Cardiac muscle cell (in vitro differentiated cells and primary cell): Measurements from ENCODE around the gene MATN3. TPM values are rescaled to one million over a fixed set of nuclear protein-coding genes. Genes with fewer than 3 reads are reported as not detected.
A peak's percentile ranks its signal among the peaks of the same experiment; 100 is the strongest.

Experiments
- DNase-seq, 2 donors: peaks; one replicate each; pipeline versions ENCODE4 v3.0.0 to v3.0.0-alpha.2; 2010 to 2017; ENCODE audit warnings: low read depth in 1 of 2, low spot score in 1 of 2
- H3K27ac ChIP-seq: fragments of 200-600 bp; sonication (generic); 2 replicates; pipeline ENCODE4 v1.5.1; 2016
- H3K27me3 ChIP-seq: fragments of 200-600 bp; sonication (generic); 2 replicates; pipeline ENCODE4 v1.6.0; 2016; ENCODE audit warnings: control low read depth
- H3K36me3 ChIP-seq: fragments of 200-600 bp; sonication (generic); 2 replicates; pipeline ENCODE4 v1.5.1; 2016; ENCODE audit warnings: control low read depth
- H3K4me1 ChIP-seq: fragments of 200-600 bp; sonication (generic); 2 replicates; pipeline ENCODE4 v1.8.1; 2017; ENCODE audit warnings: low read depth, mild to moderate bottlenecking, mixed run types
- H3K4me3 ChIP-seq: fragments of 200-600 bp; sonication (generic); 2 replicates; pipeline ENCODE4 v1.5.1; 2016; ENCODE audit warnings: mild to moderate bottlenecking
- H3K9me3 ChIP-seq: fragments of 200-600 bp; sonication (generic); 2 replicates; pipeline ENCODE4 v1.5.1; 2017; ENCODE audit warnings: low read depth, mild to moderate bottlenecking, control low read depth
- polyA plus RNA-seq: library from polyadenylated mRNA; unstranded; fragments of >200 nt; fragmentation: Nextera tagmentation; extraction: Ambion mirVana; gene quantifications from 2 replicates; pipeline ENCODE4 v1.2.1, GENCODE V29; 2016
- total RNA-seq: library from RNA; depleted of rRNA; stranded (reverse); fragments of >200 nt; gene quantifications from 2 replicates; pipeline ENCODE4 v1.2.3, GENCODE V29; 2016
- TF ChIP-seq, protein P1 (sequence below): IDR thresholded peaks from 2 replicates; pipeline ENCODE4 v1.5.1; 2012; ENCODE audit warnings: low read depth, mild to moderate bottlenecking, low read length

The MATN3 gene
- total and polyA plus RNA-seq, 2 experiments from 2014 or later: 3.8 to 4.8 TPM

- TF ChIP-seq, protein P1, sequence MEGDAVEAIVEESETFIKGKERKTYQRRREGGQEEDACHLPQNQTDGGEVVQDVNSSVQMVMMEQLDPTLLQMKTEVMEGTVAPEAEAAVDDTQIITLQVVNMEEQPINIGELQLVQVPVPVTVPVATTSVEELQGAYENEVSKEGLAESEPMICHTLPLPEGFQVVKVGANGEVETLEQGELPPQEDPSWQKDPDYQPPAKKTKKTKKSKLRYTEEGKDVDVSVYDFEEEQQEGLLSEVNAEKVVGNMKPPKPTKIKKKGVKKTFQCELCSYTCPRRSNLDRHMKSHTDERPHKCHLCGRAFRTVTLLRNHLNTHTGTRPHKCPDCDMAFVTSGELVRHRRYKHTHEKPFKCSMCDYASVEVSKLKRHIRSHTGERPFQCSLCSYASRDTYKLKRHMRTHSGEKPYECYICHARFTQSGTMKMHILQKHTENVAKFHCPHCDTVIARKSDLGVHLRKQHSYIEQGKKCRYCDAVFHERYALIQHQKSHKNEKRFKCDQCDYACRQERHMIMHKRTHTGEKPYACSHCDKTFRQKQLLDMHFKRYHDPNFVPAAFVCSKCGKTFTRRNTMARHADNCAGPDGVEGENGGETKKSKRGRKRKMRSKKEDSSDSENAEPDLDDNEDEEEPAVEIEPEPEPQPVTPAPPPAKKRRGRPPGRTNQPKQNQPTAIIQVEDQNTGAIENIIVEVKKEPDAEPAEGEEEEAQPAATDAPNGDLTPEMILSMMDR: no peak
- Histone ChIP-seq H3K27ac (no peak overlapping the region), H3K27me3 (no peaks in the 10 kb centered on the region), H3K4me1 (no peaks in the 10 kb centered on the region), H3K4me3 (no peak overlapping the region), H3K9me3 (no peaks in the 10 kb centered on the region), H3K36me3 (peaks cover 5% of the 10 kb centered on the region)
- no peak for DNase-seq
These were observed 49.1 kb downstream of the MATN3 start for GRCh38 chr2:19963386-19963785.

GRCh38 chr2:19955544-19956422 is 56.7 kb downstream of the MATN3 start:
- Histone ChIP-seq H3K27ac (no peak overlapping the region), H3K4me1 (no peaks in the 10 kb centered on the region), H3K9me3 (no peaks in the 10 kb centered on the region), H3K27me3 (no peaks in the 10 kb centered on the region), H3K36me3 (peaks cover 5% of the 10 kb centered on the region), H3K4me3 (no peak overlapping the region)
- peak; percentile 81 to 85 for DNase-seq
- TF ChIP-seq, protein P1: peak; percentile 80

GRCh38 chr2:19949071-19949470 is 63.4 kb downstream of the MATN3 start:
- Histone ChIP-seq H3K4me1 (peaks cover 6% of the 10 kb centered on the region), H3K9me3 (no peaks in the 10 kb centered on the region), H3K27ac (no peak overlapping the region), H3K27me3 (no peaks in the 10 kb centered on the region), H3K4me3 (no peak overlapping the region), H3K36me3 (peaks cover 9% of the 10 kb centered on the region)
- TF ChIP-seq, protein P1: no peak
- peak in 1 of 2 donors; percentile 72 for DNase-seq

DNA sequence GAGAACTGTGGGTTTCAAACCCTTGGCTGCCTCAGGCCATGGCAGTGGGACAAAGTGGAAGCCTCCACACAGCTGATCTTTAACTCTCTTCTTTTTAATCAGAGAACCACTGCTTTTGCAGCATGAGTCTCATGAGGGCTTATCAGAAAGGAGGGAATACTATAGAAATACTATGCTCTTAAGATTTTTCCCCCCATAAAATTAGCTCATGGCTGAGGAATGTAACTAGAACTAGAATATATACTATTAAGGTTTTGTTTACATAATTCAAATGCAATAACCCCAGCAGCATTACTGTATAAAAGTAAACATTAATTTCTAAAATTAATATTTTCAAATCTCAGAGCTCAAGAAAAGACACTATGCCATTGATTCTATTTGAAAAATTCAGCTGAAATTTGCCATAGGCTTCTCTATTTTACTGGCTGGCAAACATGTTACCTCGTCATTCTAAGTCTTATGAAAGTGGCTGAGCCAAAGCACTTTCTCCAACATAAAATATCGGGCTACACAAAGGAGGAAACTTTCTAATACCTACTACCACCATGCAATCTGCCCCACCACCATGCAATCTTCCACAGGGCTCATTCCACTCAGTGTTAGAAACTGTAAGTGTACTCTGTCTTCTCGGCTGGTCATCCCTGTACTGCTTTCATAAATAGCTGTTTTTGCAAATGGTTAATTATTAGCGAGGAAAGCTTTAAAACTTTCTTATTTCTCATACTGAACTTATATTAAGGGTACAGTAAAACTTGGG is 65.1 kb downstream of the MATN3 start:
- TF ChIP-seq, protein P1: no peak
- H3K27me3 ChIP-seq: no peaks in the 10 kb centered on the region
- H3K4me3 ChIP-seq: no peak overlapping the region
- peaks cover 23% of the 10 kb centered on the region for H3K4me1 ChIP-seq
- H3K27ac ChIP-seq: no peak overlapping the region
- no peaks in the 10 kb centered on the region for H3K9me3 ChIP-seq
- DNase-seq: no peak
- peaks cover 9% of the 10 kb centered on the region for H3K36me3 ChIP-seq

DNA sequence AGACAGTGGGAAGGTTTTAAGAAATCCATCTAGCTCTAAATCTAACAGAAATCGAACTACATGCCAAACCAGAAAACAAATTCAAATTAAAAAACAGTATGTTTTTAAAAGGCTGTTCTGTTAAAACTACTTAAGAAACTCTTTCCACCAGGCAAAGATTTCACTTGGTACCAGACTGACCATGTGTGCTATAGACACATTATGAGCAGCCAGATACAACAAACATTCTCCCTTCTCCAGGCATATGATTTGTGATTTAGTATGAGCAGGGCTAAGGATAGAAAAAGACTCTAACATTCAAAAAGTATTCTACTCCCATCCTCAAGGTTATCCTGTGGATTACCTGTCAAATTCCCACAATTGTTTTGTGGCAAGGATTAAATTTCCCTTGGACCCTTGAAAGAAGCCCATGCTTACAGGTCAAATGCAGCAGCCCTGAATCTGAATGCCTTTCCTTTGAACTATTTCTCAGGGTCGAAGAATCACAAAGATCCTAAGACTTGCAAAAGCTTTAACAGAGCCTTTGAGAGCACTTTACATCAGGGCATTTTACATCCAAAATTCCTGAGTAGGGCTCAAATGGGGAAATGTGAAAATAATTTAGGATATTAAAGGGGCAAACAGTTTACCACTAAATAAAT is 68.1 kb downstream of the MATN3 start:
- Histone ChIP-seq H3K4me1 (peaks cover 31% of the 10 kb centered on the region), H3K4me3 (no peak overlapping the region), H3K9me3 (no peaks in the 10 kb centered on the region), H3K27ac (peak overlapping the region; percentile 31), H3K36me3 (no peaks in the 10 kb centered on the region), H3K27me3 (no peaks in the 10 kb centered on the region)
- TF ChIP-seq, protein P1: no peak
- DNase-seq: no peak
